Tibial nerve (tissue), 4 donors: ENCODE data around the gene CPNE4. TPM values are rescaled to one million over a fixed set of nuclear protein-coding genes. Genes with fewer than 3 reads are reported as not detected.

Source experiments
- DNase-seq, 2 donors: peaks; one replicate each; pipeline ENCODE4 v3.0.0-alpha.2; 2019; ENCODE audit warnings: low spot score in 2 of 2
- H3K27ac ChIP-seq, 4 donors: fragments of 200-600 bp; sonication (generic) in 3 of 4; one replicate each; pipeline ENCODE4 v1.5.1; 2017 to 2019; ENCODE audit warnings: mild to moderate bottlenecking in 1 of 4
- H3K27me3 ChIP-seq, 2 donors: fragments of 200-600 bp; sonication (generic) in 1 of 2; one replicate each; pipeline versions ENCODE4 v1.5.1 to v1.6.0; 2017 to 2019
- H3K36me3 ChIP-seq, 3 donors: fragments of 200-600 bp; sonication (generic); one replicate each; pipeline ENCODE4 v1.5.1; 2018 to 2019
- H3K4me1 ChIP-seq, 4 donors: fragments of 200-600 bp; sonication (generic) in 3 of 4; one replicate each; pipeline ENCODE4 v1.5.1; 2017 to 2019
- H3K4me3 ChIP-seq, 4 donors: fragments of 200-600 bp; sonication (generic) in 3 of 4; one replicate each; pipeline ENCODE4 v1.5.1; 2017 to 2019; ENCODE audit warnings: mild to moderate bottlenecking in 1 of 4, moderate library complexity in 1 of 4
- H3K9me3 ChIP-seq, 4 donors: fragments of 200-600 bp; sonication (generic) in 3 of 4; one replicate each; pipeline ENCODE4 v1.5.1; 2017 to 2019
- CTCF ChIP-seq, 5 experiments: fragments of 200-600 bp in 3 of 5; fragments of 450-650 bp in 2 of 5; sonication (generic) in 3 of 5; IDR thresholded peaks; one replicate each; pipeline ENCODE4 v1.5.1; 2016 to 2019; ENCODE audit warnings: antibody characterized with exemption in 5 of 5, mild to moderate bottlenecking in 3 of 5, moderate library complexity in 2 of 5
- EP300 ChIP-seq, 2 donors: sonication (generic); formaldehyde crosslinking; IDR thresholded peaks; one replicate each; pipeline ENCODE4 v1.6.1; 2017; ENCODE audit warnings: antibody characterized with exemption in 2 of 2, mild to moderate bottlenecking in 1 of 2
- POLR2A ChIP-seq, 2 donors: fragments of 450-650 bp; IDR thresholded peaks; one replicate each; pipeline ENCODE4 v1.6.1; 2017; ENCODE audit warnings: antibody characterized with exemption in 2 of 2, mild to moderate bottlenecking in 2 of 2, moderate library complexity in 2 of 2
- WGBS, 2 donors: methylation state at CpG; one replicate each; pipeline ENCODE4 v1.1.5; 2018; 5-methylcytosine and 5-hydroxymethylcytosine counted together
- total RNA-seq, 4 donors: library from RNA; depleted of rRNA; stranded (reverse); fragments of >200 nt; gene quantifications; one replicate each; pipeline ENCODE4 v1.1.0, GENCODE V29; 2016

The CPNE4 gene
- total RNA-seq, 4 donors from 2014 or later = 0.20 TPM; not detected in 3

DNA sequence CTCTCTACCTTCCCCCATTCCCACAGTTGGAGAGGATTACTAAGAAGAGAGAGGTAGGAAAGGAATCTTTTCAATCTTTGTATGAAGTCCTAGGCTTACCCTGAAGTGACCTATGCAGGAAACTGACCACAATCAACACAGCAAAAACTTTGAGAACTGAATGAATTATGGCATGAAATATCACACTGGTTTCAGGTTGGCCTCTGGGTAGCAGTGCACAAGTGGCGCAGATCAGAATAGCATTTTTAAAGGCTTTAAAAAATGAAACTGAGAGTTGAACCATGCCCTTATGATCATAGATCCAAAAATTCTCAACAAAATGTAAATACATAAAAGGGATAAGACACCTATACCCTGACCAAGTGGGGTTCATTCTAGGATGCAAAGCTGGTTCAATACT is 198.9 kb downstream of the CPNE4 start:
- Histone ChIP-seq H3K4me3 (no peak overlapping the region), H3K27ac (no peak overlapping the region), H3K27me3 (no peaks in the 10 kb centered on the region), H3K4me1 (peaks cover 0 to 3% (median 0%) of the 10 kb centered on the region in 4 donors), H3K36me3 (no peaks in the 10 kb centered on the region), H3K9me3 (no peaks in the 10 kb centered on the region)
- no peak for DNase-seq
- WGBS, 2 donors = 95 to 100% methylated on average over 1 of the region's 1 CpG
- no peak for TF ChIP-seq POLR2A (IDR thresholded peaks at IDR 0.05)

DNA sequence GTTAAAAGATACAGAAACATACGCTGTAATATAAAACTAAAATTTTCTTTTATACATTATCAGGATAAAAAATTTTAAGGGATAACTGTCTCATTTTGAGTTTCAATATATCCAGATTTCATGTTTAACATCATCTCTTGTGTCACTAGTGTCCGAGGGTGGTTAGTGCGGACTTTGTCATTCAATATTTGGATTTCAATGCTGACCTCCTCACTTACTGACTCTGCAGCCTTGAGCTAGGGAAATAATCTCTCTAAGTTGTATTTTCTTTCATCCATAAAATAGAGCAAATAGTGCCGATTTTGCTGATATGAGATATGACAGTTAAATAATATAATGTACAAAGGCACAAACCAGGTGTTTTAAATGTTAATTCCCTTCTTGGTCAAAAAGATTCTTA is 203.2 kb downstream of the CPNE4 start:
- H3K36me3 ChIP-seq = no peaks in the 10 kb centered on the region
- DNase-seq = no peak
- 93 to 95% methylated on average over 4 of the region's 4 CpGs for WGBS, 2 donors
- H3K27ac ChIP-seq = no peak overlapping the region
- H3K4me1 ChIP-seq = no peaks in the 10 kb centered on the region
- H3K27me3 ChIP-seq = no peaks in the 10 kb centered on the region
- no peaks in the 10 kb centered on the region for H3K9me3 ChIP-seq
- no peak for TF ChIP-seq POLR2A (IDR thresholded peaks at IDR 0.05)
- TF ChIP-seq CTCF (IDR thresholded peaks at IDR 0.05) = no peak
- H3K4me3 ChIP-seq = no peak overlapping the region

- WGBS, 2 donors = 51 to 53% methylated on average over 3 of the region's 3 CpGs
- H3K27ac ChIP-seq = no peak overlapping the region
These were observed 213.5 kb downstream of the CPNE4 start for GRCh38 chr3:131821191-131821762.

GRCh38 chr3:131819381-131820055 is 215.3 kb downstream of the CPNE4 start:
- H3K4me3 ChIP-seq = no peak overlapping the region
- H3K4me1 ChIP-seq = peaks cover 0 to 8% (median 0%) of the 10 kb centered on the region in 4 donors
- 49 to 59% methylated on average over 5 of the region's 5 CpGs for WGBS, 2 donors
- H3K27ac ChIP-seq = no peak overlapping the region
- TF ChIP-seq POLR2A (IDR thresholded peaks at IDR 0.05) (no peak), EP300 (IDR thresholded peaks at IDR 0.05) (no peak), CTCF (IDR thresholded peaks at IDR 0.05) (no peak)
- H3K27me3 ChIP-seq = no peaks in the 10 kb centered on the region
- no peaks in the 10 kb centered on the region for H3K9me3 ChIP-seq
- no peaks in the 10 kb centered on the region for H3K36me3 ChIP-seq
- no peak for DNase-seq

More at GRCh38 chr3:131821191-131821762, 213.5 kb downstream of the CPNE4 start:
- TF ChIP-seq CTCF (IDR thresholded peaks at IDR 0.05) = no peak
- TF ChIP-seq POLR2A (IDR thresholded peaks at IDR 0.05) = no peak
- TF ChIP-seq EP300 (IDR thresholded peaks at IDR 0.05) = no peak
- no peaks in the 10 kb centered on the region for H3K27me3 ChIP-seq
- no peak overlapping the region for H3K4me3 ChIP-seq
- no peaks in the 10 kb centered on the region for H3K9me3 ChIP-seq
- peaks cover 0 to 8% (median 0%) of the 10 kb centered on the region in 4 donors for H3K4me1 ChIP-seq
- H3K36me3 ChIP-seq = no peaks in the 10 kb centered on the region
- no peak for DNase-seq

- Histone ChIP-seq H3K9me3 (no peaks in the 10 kb centered on the region), H3K4me1 (no peaks in the 10 kb centered on the region), H3K27ac (no peak overlapping the region), H3K27me3 (no peaks in the 10 kb centered on the region), H3K36me3 (no peaks in the 10 kb centered on the region), H3K4me3 (no peak overlapping the region)
- TF ChIP-seq POLR2A (IDR thresholded peaks at IDR 0.05) (no peak), CTCF (IDR thresholded peaks at IDR 0.05) (no peak)
- no peak for DNase-seq
- WGBS, 2 donors = 74 to 77% methylated on average over 1 of the region's 1 CpG
These were observed 222.4 kb downstream of the CPNE4 start for GRCh38 chr3:131812433-131812832.
